ENCODE results near the gene PRKD2.

DNA sequence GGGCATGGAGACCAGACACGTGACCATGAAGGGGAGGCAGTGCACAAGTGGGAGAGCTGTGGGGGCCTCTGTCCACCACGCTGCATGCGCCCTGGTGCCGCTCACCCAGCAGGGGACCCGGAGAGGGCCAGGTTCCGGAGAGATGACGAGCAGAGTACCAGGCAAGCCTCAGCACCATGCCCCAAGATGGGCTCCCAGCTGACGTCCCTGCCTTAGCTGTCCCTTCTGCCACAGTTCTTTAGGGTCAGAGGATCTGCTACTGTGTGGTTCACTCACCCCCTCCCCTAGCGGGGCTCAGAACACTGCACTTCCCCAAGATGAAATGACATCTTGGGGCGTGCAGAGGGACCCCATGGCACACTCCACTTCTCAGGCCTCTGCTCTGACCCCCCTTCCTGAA, 9.6 kb upstream of the PRKD2 start:
- TF ChIP-seq CTCF (IDR thresholded peaks at IDR 0.05; ENCODE audit: borderline replicate concordance, extremely low read depth, low read length, poor library complexity, severe bottlenecking), result no peak
- no peak for TF ChIP-seq EZH2 (IDR thresholded peaks at IDR 0.05; ENCODE audit: borderline replicate concordance, low read depth, low read length, severe bottlenecking)

Data from DND-41 (cell line).